Measurements from ENCODE around the gene OLIG2.

GRCh38 chr21:33022489-33022827 lies 3.3 kb upstream of the OLIG2 start:
- TF ChIP-seq CTCF (IDR thresholded peaks at IDR 0.05) (no peak), POLR2AphosphoS5 (IDR thresholded peaks at IDR 0.05) (no peak), POLR2A (IDR thresholded peaks at IDR 0.05) (no peak)
